AG09319 (cell line): ENCODE results near the gene RILPL1.
A peak's percentile ranks its signal among the peaks of the same experiment; 100 is the strongest.
"Not testable (repeated sequence)": the region's sequence is repeated elsewhere in the genome, so short reads cannot be mapped to it uniquely, and the experiment has no call there.

ENCODE experiments used
- DNase-seq: peaks from one replicate; pipeline ENCODE4 v3.0.0-alpha.2; 2010; ENCODE audit warnings: low read depth; ENCODE audit errors: extremely low read depth
- TF ChIP-seq, protein P1 (sequence below): IDR thresholded peaks from 2 replicates; pipeline ENCODE4 v1.5.1; 2011; ENCODE audit warnings: low read depth, mild to moderate bottlenecking, inconsistent platforms, low read length, moderate library complexity

The RILPL1 gene, protein sequence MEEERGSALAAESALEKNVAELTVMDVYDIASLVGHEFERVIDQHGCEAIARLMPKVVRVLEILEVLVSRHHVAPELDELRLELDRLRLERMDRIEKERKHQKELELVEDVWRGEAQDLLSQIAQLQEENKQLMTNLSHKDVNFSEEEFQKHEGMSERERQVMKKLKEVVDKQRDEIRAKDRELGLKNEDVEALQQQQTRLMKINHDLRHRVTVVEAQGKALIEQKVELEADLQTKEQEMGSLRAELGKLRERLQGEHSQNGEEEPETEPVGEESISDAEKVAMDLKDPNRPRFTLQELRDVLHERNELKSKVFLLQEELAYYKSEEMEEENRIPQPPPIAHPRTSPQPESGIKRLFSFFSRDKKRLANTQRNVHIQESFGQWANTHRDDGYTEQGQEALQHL

DNA sequence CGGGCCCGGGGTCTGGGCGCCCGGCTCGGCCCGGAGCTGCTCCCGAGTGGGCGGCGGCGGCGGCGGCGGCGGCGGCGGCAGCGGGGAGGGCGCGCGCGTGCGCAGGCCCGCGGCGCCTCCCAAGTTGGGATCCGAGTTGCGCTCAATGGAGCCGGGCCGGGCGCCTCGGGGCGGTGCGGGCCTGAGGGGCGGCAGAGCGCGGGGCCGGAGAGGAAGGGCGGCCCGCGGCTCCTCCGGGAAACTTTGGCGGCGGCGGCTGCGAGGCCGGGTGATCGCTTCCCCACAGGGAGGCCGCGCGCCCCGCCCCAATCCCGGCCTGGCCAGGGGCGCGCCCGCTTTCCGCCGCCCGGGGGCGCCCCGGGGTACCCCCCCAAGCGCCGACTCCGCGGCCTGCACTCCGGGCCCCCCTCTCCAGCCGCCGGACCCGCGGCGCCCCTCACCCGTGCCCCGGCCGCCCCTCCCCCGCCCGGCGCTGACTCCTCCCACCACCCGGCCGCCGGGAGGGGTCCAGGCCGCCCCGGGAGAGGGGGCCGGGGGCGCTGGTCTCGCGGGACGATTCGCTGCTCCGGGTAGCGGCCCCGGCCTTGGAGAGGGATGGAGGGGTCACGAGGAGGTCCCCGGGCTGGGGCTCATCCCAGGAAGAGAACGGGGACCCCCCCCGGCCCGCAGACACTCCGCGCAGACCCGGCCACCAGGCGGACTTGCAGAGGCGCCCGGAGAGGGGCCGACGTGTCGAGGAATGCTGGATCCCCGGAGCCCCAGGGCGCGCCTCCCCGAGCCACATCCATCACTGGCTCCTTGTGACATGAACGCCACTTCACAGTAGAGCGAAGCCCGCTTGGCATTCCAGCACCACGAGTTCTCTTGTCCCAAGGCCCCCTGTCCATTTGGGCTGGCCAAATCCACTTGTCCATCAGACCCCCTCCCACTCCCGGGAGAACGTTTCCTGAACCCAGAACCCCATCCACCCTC, at the start of gene RILPL1:
TSS of gene RILPL1 (minus strand) at position 48 of the 972 bp plus-strand sequence. CDS start 237 bp downstream, outside the sequence.
- TF ChIP-seq, protein P1, sequence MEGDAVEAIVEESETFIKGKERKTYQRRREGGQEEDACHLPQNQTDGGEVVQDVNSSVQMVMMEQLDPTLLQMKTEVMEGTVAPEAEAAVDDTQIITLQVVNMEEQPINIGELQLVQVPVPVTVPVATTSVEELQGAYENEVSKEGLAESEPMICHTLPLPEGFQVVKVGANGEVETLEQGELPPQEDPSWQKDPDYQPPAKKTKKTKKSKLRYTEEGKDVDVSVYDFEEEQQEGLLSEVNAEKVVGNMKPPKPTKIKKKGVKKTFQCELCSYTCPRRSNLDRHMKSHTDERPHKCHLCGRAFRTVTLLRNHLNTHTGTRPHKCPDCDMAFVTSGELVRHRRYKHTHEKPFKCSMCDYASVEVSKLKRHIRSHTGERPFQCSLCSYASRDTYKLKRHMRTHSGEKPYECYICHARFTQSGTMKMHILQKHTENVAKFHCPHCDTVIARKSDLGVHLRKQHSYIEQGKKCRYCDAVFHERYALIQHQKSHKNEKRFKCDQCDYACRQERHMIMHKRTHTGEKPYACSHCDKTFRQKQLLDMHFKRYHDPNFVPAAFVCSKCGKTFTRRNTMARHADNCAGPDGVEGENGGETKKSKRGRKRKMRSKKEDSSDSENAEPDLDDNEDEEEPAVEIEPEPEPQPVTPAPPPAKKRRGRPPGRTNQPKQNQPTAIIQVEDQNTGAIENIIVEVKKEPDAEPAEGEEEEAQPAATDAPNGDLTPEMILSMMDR, result peak; percentile 12
- DNase-seq, result no peak

DNA sequence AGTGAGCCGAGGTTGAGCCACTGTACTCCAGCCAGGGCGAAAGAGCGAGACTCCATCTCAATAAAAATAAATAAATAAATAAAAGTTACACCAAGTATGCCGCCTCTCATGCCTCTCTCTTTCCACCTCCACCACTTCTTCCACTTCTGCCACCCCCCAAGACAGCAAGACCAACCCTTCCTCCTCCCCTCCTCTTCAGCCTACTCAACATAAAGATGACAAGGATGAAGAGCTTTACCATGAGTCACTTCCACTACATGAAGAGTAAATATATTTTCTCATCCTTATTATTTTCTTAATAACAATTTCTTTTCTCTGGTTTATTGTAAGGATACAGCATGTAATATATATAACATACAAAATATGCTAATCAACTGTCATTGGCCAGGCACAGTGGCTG, 47.3 kb upstream of the RILPL1 start:
- DNase-seq, result no peak
- TF ChIP-seq, protein P1, result no peak

DNA sequence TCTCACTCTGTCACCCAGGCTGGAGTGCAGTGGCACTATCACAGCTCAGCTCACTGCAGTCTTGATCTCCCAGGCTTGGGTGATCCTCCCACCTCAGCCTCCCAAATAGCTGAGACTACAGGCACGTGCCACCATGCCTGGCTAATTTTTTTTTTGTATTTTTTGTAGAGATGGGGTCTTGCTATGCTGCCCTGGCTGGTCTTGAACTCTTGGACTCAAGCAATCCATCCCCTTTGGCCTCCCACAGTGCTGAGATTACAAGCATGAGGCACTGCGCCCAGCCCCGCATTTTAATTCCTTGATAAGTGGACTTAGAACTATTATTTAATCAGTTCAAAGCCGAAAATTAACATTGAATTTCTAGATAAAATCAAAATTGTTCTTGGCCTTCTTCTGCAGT, 45.3 kb upstream of the RILPL1 start:
- DNase-seq, result not testable (repeated sequence)

DNA sequence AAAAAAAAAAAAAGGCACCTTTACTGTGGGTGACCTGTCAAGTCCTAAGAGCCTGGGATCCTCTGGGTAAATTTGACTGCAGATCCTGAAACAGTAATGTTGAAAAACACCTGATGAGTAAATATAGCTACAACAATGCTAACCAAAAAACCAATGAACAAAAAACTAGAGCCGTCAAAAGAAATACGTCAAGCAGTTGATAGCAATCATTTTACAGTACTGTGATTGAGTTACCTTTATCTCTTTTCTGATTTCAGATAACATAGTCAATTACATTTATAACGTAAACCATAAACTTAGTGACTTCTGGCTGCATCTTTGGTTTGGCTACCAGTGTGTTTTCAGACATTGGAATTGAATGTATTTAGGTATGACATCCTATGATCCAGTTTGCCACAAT, 44.7 kb upstream of the RILPL1 start:
- TF ChIP-seq, protein P1, result no peak
- no peak for DNase-seq

DNA sequence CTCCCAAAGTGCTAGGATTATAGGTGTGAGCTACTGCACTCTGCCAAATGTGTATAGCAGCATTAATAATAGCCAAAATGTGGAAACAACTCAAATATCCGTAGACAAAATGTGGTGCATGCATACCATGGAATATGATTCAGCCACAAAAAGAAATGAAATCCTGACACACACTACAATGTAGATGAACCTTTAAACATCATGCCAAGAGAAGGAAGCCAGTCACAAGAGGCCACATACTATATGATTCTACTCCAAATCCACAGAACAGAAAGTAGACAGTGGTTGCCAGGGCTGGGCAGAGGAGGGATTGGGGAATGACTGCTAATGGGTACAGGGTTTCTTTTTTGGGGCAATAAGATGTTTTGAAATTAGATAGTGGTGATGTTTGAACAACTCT, 43.1 kb upstream of the RILPL1 start:
- TF ChIP-seq, protein P1, result no peak
- DNase-seq, result no peak

DNA sequence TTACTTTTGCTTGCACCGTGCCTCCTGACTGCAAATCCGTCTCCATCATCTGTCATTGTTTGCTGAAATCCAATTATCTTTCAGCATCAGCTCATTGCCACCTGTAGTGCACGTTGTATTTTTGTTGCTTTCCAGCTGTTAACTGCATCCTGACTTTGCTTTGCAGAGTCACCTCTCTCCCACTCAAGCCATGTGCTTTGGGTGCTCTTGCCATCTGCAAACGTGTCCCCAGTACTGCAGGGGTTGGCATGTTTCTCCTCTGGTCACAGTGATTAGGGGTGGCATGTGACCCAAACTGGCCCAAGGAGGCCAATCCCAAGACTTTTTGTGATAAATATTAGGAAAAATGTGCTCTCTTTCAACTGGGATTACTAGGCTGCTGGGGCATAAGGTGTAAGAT, 40.4 kb upstream of the RILPL1 start:
- TF ChIP-seq, protein P1, result no peak
- DNase-seq, result no peak

DNA sequence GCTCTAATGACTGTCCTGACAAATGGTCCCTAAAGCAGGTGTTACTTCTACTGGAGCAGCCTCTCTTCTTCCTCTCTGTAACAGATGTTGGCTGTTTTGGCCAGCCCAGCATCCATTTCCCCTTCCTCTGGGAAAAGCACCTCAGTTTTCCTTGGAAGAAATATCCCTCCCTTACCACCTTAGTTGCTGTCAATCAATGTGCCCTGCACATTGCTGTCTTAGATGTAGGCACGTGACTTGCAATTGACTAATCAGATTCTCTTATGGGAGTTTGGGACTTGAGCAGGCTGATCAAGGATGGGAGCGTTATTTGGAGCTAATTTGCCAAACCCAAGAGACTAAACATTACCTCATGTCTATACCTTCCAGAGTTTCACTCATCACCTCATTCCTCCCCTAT, 38.9 kb upstream of the RILPL1 start:
- TF ChIP-seq, protein P1, result no peak
- no peak for DNase-seq
